Measurements from ENCODE around the gene AGMO. TPM values are rescaled to one million over a fixed set of nuclear protein-coding genes. Genes with fewer than 3 reads are reported as not detected.

AGMO gene
- total RNA-seq, 4 donors from 2014 or later: 0.17 to 0.83 (median 0.45) TPM; not detected in 1

DNA sequence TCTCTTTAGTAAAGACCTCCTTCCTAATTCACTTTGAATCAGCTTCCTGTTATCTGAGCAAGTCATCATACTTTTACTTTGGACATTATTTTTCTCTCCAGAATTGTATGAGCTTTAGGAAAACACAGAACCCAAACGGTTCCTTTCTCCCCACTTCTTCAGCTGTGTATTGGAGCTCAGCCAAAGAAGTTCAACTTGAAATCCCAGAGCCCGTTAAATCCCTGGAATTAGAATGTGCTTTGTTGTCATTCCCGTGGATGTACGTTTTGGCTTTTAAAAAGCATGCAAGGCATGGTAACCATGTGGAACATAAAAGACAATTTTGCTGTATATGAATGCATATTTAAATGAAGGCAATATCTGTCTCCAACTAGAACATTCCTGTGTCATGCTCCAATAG, 46.6 kb downstream of the AGMO start:
- Histone ChIP-seq H3K4me1 (peaks cover 0 to 13% (median 12%) of the 10 kb centered on the region in 4 donors), H3K36me3 (no peaks in the 10 kb centered on the region), H3K27me3 (no peaks in the 10 kb centered on the region), H3K4me3 (peak overlapping the region in 3 of 4 donors; percentile 8 to 29 (median 26)), H3K27ac (replicated peaks in 1 of 4) (peak overlapping the region; percentile 32 to 51 (median 46)), H3K9me3 (peaks cover 0 to 2% (median 0%) of the 10 kb centered on the region in 4 donors)
- no peak for DNase-seq (ENCODE audit: extremely low spot score)
- 14% methylated on average over 4 of the region's 4 CpGs for WGBS
- intact Hi-C loops (cut with DNase I): no loop called here
- TF ChIP-seq POLR2AphosphoS5 (IDR thresholded peaks at IDR 0.05): no peak
- TF ChIP-seq CTCF (IDR thresholded peaks at IDR 0.05): no peak

GRCh38 chr7:15508258-15508657, 53.6 kb downstream of the AGMO start:
- no peaks in the 10 kb centered on the region for H3K27me3 ChIP-seq
- intact Hi-C loops (cut with DNase I): no loop called here
- no peaks in the 10 kb centered on the region for H3K36me3 ChIP-seq
- TF ChIP-seq POLR2A (IDR thresholded peaks at IDR 0.05; ENCODE audit: low read depth) (no peak), EP300 (IDR thresholded peaks at IDR 0.05) (no peak), POLR2AphosphoS5 (IDR thresholded peaks at IDR 0.05) (no peak), CTCF (IDR thresholded peaks at IDR 0.05) (no peak)
- no peaks in the 10 kb centered on the region for H3K9me3 ChIP-seq
- 72% methylated on average over 3 of the region's 3 CpGs for WGBS
- no peak overlapping the region for H3K27ac ChIP-seq (replicated peaks in 1 of 4)
- no peak for DNase-seq (ENCODE audit: extremely low spot score)
- no peaks in the 10 kb centered on the region for H3K4me1 ChIP-seq
- no peak overlapping the region for H3K4me3 ChIP-seq

- H3K36me3 ChIP-seq: no peaks in the 10 kb centered on the region
- no peaks in the 10 kb centered on the region for H3K4me1 ChIP-seq
- intact Hi-C loops (cut with DNase I): no loop called here
- WGBS: 57% methylated on average over 3 of the region's 3 CpGs
- no peak for DNase-seq (ENCODE audit: extremely low spot score)
- no peak overlapping the region for H3K27ac ChIP-seq (replicated peaks in 1 of 4)
- H3K4me3 ChIP-seq: no peak overlapping the region
- no peaks in the 10 kb centered on the region for H3K9me3 ChIP-seq
- TF ChIP-seq EP300 (IDR thresholded peaks at IDR 0.05) (no peak), POLR2AphosphoS5 (IDR thresholded peaks at IDR 0.05) (no peak)
- no peaks in the 10 kb centered on the region for H3K27me3 ChIP-seq
These were observed 54.1 kb downstream of the AGMO start for GRCh38 chr7:15507708-15508107.

DNA sequence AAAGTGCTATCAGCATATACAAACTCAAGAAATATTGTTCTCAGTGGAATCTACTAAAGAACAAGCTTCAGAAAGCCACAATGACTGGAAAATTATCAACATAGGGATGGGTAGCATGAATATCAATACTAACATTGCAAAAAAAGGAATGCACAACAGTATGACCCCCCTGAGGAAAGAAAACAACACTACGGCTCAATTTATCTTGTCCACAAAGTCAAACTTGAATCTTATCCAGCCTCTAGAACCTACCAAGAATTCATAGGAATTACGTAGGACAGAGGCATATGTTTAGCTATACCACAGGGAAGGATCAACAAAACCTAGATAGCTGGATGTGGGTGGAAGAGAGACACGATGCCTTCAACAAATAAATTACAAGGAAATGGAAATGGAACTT, 54.6 kb downstream of the AGMO start:
- Histone ChIP-seq H3K27ac (replicated peaks in 1 of 4) (no peak overlapping the region), H3K4me3 (no peak overlapping the region), H3K27me3 (no peaks in the 10 kb centered on the region), H3K36me3 (no peaks in the 10 kb centered on the region), H3K4me1 (no peaks in the 10 kb centered on the region), H3K9me3 (no peaks in the 10 kb centered on the region)
- no peak for TF ChIP-seq POLR2AphosphoS5 (IDR thresholded peaks at IDR 0.05)
- no peak for TF ChIP-seq CTCF (IDR thresholded peaks at IDR 0.05)
- no peak for TF ChIP-seq POLR2A (IDR thresholded peaks at IDR 0.05; ENCODE audit: low read depth)
- TF ChIP-seq EP300 (IDR thresholded peaks at IDR 0.05): no peak
- DNase-seq (ENCODE audit: extremely low spot score): no peak
- intact Hi-C loops (cut with DNase I): no loop called here
- 88% methylated on average over 3 of the region's 3 CpGs for WGBS

DNA sequence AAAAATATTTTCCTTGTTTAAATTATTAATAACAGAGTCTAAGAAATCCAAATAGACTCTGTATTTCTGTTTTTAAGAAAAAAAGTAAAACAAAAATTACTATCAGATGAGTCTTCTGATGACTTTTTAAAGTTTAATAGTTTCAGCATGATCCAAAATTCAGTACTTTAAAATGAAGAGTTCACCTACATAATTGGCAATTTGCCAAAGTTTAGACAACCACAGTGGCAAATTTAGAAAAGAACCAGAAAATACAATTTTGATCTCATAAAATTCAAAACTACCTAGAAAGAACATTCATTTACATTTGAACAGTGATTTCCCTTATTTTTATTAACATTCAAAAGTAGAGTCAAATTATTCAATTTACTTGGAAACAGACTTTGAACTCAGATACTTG, 56.1 kb downstream of the AGMO start:
- intact Hi-C loops (cut with DNase I): no loop called here
- no peaks in the 10 kb centered on the region for H3K27me3 ChIP-seq
- H3K4me3 ChIP-seq: no peak overlapping the region
- no peak for DNase-seq (ENCODE audit: extremely low spot score)
- no peaks in the 10 kb centered on the region for H3K9me3 ChIP-seq
- TF ChIP-seq EP300 (IDR thresholded peaks at IDR 0.05) (no peak), POLR2AphosphoS5 (IDR thresholded peaks at IDR 0.05) (no peak), CTCF (IDR thresholded peaks at IDR 0.05) (no peak), POLR2A (IDR thresholded peaks at IDR 0.05; ENCODE audit: low read depth) (no peak)
- H3K36me3 ChIP-seq: no peaks in the 10 kb centered on the region
- no peak overlapping the region for H3K27ac ChIP-seq (replicated peaks in 1 of 4)
- no peaks in the 10 kb centered on the region for H3K4me1 ChIP-seq
